Activated T-cell treated with anti-CD3 and anti-CD28 coated beads, Interleukin-2, amount 50 U/mL, for 72 hours (primary cell): ENCODE data around the gene ANKRD31. TPM values are rescaled to one million over a fixed set of nuclear protein-coding genes. Genes with fewer than 3 reads are reported as not detected.

ENCODE experiments used
- ATAC-seq, 2 donors: fragments of 150-1000 bp; cut with Tn5 transposase; replicated peaks in 1 of 2; 2 replicates each; pipeline ENCODE4 v1.10.0; 2021; ENCODE audit warnings: moderate library complexity in 2 of 2, mild to moderate bottlenecking in 1 of 2
- DNase-seq, 2 donors: peaks; one replicate each; pipeline ENCODE4 v3.0.0; 2021 to 2022; ENCODE audit warnings: mixed read lengths in 1 of 2
- H3K27ac Mint-ChIP-seq: one replicate; pipeline ENCODE4 v1.8.0; 2022; ENCODE audit warnings: mild to moderate bottlenecking, moderate library complexity, mixed read lengths
- H3K27me3 Mint-ChIP-seq: one replicate; pipeline ENCODE4 v1.8.0; 2022; ENCODE audit warnings: low read depth, mixed read lengths
- H3K36me3 Mint-ChIP-seq, 2 donors: one replicate each; pipeline ENCODE4 v1.8.0; 2022; ENCODE audit warnings: mixed read lengths in 2 of 2, mild to moderate bottlenecking in 1 of 2; ENCODE audit not compliant: insufficient read depth in 2 of 2
- H3K4me1 Mint-ChIP-seq: one replicate; pipeline ENCODE4 v1.8.0; 2022; ENCODE audit warnings: low read depth, mixed read lengths
- H3K4me3 Mint-ChIP-seq, 2 donors: one replicate each; pipeline ENCODE4 v1.8.0; 2022; ENCODE audit warnings: mild to moderate bottlenecking in 2 of 2, mixed read lengths in 2 of 2, moderate library complexity in 2 of 2
- H3K9me3 Mint-ChIP-seq, 2 donors: one replicate each; pipeline ENCODE4 v1.8.0; 2022; ENCODE audit warnings: mixed read lengths in 2 of 2
- total RNA-seq, 2 donors: library from RNA; stranded (reverse); gene quantifications; one replicate each; pipeline ENCODE4 v1.2.3, GENCODE V29; 2022

Gene ANKRD31
- total RNA-seq, 2 donors from 2014 or later, result 0.58 to 0.65 TPM

DNA sequence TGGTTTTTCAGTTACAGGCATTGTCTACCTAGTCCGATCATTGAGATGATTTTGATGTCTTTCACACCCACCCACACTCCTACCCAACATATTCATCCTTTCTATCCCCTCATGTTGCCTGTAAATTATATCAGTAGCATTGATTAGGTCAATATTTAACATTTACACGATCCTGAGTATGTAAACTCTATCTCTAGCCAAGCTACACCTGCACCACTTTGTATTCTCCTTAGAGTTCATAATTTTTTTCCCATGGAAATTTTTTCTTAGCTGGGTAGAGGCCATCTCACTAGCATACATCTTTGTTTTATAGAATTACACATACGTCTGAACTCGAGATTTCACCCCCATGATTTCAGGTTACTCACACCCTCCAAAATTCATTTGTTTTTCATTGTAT lies 214.9 kb downstream of the ANKRD31 start:
- no peaks in the 10 kb centered on the region for H3K9me3 Mint-ChIP-seq
- H3K4me3 Mint-ChIP-seq, result no peak overlapping the region
- H3K36me3 Mint-ChIP-seq, result no peaks in the 10 kb centered on the region
- no peak for ATAC-seq
- peaks cover 18% of the 10 kb centered on the region for H3K4me1 Mint-ChIP-seq
- H3K27ac Mint-ChIP-seq, result no peak overlapping the region
- H3K27me3 Mint-ChIP-seq, result no peaks in the 10 kb centered on the region
- no peak for DNase-seq

DNA sequence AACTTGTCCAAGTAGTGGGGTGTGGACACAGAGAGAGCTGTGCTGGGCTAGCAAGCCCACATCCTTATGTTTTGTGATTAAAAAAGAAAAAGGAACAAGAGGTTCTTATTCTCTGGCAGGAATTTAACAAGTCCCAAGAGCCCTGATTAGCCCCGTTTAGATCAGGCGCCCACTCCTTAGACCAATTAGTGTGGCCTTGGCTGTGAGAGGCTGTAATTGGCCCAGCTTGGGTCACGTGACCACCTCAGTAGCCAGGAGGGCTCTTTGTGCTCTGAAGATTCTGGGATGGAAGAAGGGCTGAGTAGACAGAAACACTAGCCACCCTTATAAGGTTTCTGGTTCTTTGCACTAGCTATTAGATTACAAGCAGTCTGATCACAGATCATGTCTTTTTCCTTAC lies 215.5 kb downstream of the ANKRD31 start:
- Mint-ChIP-seq H3K4me3 (no peak overlapping the region), H3K36me3 (no peaks in the 10 kb centered on the region), H3K27me3 (no peaks in the 10 kb centered on the region), H3K4me1 (peaks cover 18% of the 10 kb centered on the region), H3K9me3 (no peaks in the 10 kb centered on the region), H3K27ac (no peak overlapping the region)
- DNase-seq, result no peak
- no peak for ATAC-seq

DNA sequence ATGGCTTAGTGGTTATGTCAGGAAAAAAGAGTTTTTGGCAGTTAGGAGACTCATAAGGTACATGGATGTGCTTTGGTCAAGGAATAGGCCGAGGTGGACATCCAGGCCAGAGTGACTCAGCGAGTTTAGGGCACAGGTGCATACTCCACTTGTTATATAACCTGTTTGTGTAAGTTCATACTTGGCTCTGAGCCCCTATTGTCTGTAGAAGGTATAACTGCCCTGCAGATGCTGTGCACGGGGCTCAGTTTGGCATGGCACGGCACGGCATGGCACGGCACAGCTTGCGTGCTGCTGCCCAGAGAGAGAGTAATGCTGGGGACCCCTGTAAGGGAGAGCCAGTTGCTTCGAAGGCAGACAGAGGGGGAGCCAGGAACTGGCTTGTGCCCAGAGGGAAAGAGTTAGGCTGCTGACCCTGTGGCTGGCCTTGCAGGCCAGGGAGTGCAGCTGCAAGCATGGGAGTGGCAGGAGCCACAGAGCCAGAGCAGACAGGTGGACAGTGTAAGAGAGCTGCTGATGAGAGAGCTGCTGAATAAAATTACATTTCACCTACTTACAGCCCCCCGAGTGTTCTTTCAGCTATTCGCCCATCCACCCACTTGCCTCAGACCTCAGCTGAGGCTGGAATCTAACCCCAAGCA lies 216.5 kb downstream of the ANKRD31 start:
- no peak for DNase-seq
- no peaks in the 10 kb centered on the region for H3K27me3 Mint-ChIP-seq
- no peak overlapping the region for H3K27ac Mint-ChIP-seq
- H3K4me1 Mint-ChIP-seq, result peaks cover 18% of the 10 kb centered on the region
- ATAC-seq, result no peak
- H3K36me3 Mint-ChIP-seq, result no peaks in the 10 kb centered on the region
- no peaks in the 10 kb centered on the region for H3K9me3 Mint-ChIP-seq
- no peak overlapping the region for H3K4me3 Mint-ChIP-seq

DNA sequence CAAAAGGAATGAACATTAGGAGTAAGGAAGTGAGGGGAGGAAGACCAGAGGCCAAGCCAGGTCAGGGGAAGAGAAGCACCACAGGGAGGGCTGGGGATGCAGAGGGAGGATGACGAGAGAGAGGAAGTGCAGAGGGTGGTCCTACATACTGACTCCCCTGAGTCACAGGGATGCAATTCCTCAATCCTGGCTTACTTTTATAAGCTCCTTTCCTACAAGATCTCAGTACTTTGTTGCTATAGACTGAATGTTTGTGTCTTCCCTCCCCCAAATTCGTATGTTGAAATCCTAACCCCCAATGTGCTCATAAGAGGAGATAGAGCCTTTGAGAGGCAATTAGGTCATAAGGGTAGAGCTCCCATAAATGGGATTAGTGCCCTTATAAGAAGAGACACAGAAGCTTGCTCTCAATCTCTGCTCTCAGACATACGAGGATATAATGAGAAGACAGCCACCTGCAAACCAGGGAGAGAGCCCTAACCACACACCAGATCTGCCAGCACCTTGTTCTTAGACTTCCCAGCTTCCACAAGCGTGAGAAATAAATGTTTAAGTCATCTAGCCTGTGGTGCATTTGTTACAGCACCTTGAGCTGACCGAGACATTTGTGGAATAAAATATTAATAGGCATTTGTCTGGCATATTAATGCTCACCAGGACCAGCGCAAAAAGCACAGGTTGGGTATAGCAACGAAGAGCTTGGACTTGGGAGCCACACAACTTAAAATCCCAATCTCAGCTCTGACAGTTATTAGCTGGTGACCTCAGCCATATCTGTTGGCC lies 217.7 kb downstream of the ANKRD31 start:
- DNase-seq (no peak), ATAC-seq (no peak)
- peaks cover 0 to 1% of the 10 kb centered on the region in 2 donors for H3K9me3 Mint-ChIP-seq
- H3K4me3 Mint-ChIP-seq, result no peak overlapping the region
- no peaks in the 10 kb centered on the region for H3K27me3 Mint-ChIP-seq
- H3K36me3 Mint-ChIP-seq, result no peaks in the 10 kb centered on the region
- H3K27ac Mint-ChIP-seq, result no peak overlapping the region
- peaks cover 12% of the 10 kb centered on the region for H3K4me1 Mint-ChIP-seq

Other genes starting within 250 kb of the ANKRD31 start
- gene GCNT4, start 184.3 kb downstream of the ANKRD31 start, total RNA-seq, result 1 to 10 TPM; 3.2 to 4.5 TPM
- gene HMGCR, start 100.3 kb upstream of the ANKRD31 start, total RNA-seq, result 10 to 100 TPM; 23.5 to 24.2 TPM